Measurements from ENCODE around the gene ABCC6.
"Not testable (repeated sequence)": the region's sequence is repeated elsewhere in the genome, so short reads cannot be mapped to it uniquely, and the experiment has no call there.

Gene ABCC6

DNA sequence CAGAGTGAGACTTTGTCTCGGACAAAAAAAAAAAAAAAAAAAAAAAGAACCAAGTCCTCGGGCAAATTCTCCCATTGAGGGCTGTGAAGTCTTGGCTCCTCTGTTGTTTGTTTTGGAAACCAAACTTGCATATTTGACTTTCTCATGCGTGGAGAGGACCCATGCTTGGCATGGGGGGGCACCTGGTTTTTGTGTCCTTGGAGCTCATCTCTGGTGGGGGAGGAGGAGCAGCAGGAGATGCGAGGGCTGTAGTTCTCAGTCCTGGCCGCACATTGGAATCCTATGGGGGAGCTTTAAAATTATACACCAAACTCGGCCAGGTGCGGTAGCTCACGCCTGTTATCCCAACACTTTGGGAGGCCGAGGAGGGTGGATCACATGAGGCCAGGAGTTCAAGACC lies 74.5 kb downstream of the ABCC6 start:
- no peak overlapping the region for H3K4me3 ChIP-seq (ENCODE audit: low read depth in 1 of 2, low read length in 1 of 2)
- TF ChIP-seq, protein P1, sequence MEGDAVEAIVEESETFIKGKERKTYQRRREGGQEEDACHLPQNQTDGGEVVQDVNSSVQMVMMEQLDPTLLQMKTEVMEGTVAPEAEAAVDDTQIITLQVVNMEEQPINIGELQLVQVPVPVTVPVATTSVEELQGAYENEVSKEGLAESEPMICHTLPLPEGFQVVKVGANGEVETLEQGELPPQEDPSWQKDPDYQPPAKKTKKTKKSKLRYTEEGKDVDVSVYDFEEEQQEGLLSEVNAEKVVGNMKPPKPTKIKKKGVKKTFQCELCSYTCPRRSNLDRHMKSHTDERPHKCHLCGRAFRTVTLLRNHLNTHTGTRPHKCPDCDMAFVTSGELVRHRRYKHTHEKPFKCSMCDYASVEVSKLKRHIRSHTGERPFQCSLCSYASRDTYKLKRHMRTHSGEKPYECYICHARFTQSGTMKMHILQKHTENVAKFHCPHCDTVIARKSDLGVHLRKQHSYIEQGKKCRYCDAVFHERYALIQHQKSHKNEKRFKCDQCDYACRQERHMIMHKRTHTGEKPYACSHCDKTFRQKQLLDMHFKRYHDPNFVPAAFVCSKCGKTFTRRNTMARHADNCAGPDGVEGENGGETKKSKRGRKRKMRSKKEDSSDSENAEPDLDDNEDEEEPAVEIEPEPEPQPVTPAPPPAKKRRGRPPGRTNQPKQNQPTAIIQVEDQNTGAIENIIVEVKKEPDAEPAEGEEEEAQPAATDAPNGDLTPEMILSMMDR (IDR thresholded peaks at IDR 0.05), result no peak

DNA sequence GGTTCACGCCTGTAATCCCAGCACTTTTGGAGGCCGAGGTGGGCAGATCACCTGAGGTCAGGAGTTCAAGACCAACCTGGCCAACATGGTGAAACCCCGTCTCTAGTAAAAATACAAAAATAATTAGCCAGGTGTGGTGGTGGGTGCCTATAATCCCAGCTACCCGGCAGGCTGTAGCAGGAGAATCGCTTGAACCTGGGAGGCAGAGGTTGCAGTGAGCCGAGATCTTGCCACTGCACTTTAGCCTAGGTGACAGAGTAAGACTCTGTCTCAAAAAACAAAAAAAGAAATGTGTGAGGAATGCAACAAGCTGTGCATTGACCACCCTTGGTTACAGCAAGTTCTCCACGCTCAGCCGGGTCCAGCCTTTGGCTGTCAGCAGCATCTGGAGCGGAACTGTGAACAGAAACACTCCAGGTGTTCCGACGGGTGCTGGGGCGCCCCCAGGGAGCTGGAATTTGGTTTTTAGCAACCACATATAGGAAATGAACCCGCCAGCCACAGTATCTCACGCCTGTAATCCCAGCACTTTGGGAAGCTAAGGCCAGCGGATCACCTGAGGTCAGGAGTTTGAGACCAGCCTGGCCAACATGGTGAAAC lies 75.2 kb downstream of the ABCC6 start:
- not testable (repeated sequence) for H3K4me3 ChIP-seq (ENCODE audit: low read depth in 1 of 2, low read length in 1 of 2); H3K4me1 ChIP-seq (ENCODE audit: control insufficient read depth in 1 of 2, insufficient read depth in 1 of 2, low read depth in 1 of 2, low read length in 1 of 2); H3K27ac ChIP-seq; H3K9me3 ChIP-seq; H3K27me3 ChIP-seq
- peaks cover 41% of the 10 kb centered on the region for H3K36me3 ChIP-seq

More for the DNA sequence above, 74.5 kb downstream of the ABCC6 start:
- no peaks in the 10 kb centered on the region for H3K9me3 ChIP-seq
- H3K27ac ChIP-seq, result no peak overlapping the region
- H3K27me3 ChIP-seq, result no peaks in the 10 kb centered on the region
- peaks cover 38% of the 10 kb centered on the region for H3K36me3 ChIP-seq
- H3K4me1 ChIP-seq (ENCODE audit: control insufficient read depth in 1 of 2, insufficient read depth in 1 of 2, low read depth in 1 of 2, low read length in 1 of 2), result no peaks in the 10 kb centered on the region

DNA sequence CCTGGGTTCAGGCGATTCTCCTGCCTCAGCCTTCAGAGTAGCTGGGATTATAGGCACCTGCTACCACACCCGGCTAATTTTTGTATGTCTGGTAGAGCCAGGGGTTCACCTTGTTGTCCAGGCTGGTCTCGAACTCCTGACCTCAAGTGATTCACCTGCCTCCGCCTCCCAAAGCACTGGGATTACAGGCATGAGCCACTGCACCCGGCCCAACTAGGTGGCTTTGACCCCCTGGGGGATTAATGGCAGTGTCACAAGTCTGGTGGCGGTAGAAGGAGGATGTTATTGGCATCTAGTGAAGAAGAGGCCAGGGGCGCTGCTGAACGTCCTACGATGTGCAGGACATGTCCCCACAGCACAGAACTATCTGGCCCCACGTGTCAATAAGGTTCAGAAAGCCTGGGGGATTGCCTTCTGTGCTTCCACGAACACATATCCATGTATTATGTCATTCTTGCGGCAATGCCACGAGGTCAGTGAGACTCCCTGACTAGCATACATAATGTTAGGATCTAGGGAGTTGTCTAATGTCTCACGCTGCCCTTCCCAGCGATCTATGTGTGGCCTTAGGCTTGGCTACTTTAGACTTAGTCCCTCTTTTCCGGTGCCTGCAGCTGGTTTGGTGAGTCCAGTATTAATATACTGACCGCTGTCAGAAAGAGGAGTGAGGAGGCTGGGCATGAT lies 75.8 kb downstream of the ABCC6 start:
- Histone ChIP-seq H3K36me3 (peaks cover 44% of the 10 kb centered on the region), H3K27me3 (no peaks in the 10 kb centered on the region), H3K27ac (no peak overlapping the region), H3K4me1 (ENCODE audit: control insufficient read depth in 1 of 2, insufficient read depth in 1 of 2, low read depth in 1 of 2, low read length in 1 of 2) (no peaks in the 10 kb centered on the region), H3K9me3 (no peaks in the 10 kb centered on the region), H3K4me3 (ENCODE audit: low read depth in 1 of 2, low read length in 1 of 2) (no peak overlapping the region)
- TF ChIP-seq, protein P1 (IDR thresholded peaks at IDR 0.05), result no peak

DNA sequence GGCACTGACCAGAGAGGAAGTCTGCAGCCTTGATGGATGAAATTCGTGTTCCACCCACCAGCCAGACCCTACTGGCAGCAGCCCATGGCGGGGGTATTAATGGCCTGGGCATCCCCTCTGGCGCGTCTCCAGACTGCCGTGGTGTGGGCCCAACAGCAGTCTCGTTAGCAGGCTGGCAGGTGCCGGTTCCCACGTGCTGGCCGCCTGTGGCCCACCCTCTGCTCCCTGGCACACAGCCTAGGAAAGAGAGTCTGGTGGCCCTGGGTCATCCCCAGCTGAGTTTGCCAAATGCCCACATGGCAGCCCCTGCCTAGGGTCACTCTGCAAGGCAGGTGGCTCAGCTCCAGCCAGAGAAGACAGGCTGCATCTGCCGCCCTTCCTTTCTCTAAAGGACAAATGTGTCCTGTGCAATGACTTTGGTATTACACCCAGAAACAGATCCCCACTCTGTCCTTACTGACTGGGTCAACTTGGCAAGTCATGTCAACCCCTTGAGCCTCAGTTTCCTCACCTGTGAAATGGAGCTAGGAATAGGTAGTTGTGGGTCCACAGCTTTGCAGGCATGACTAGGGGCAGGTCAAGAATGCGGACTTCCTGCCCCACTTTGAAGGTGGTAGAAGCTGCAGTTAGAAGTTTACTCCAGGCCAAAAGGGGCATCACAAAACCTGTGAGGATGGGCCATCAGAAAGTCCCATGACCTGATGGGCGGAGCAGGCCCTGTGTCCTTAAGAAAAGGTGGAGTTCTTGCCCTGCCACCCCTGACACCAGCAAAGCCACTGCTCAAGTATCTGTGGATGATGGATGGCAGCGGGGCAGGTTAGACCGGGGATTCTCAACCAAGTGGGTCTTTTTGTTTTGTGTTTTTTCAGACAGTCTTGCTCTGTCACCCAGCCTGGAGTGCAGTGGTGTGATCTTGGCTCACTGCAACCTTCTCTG lies 76.6 kb downstream of the ABCC6 start:
- no peak overlapping the region for H3K27ac ChIP-seq
- peaks cover 52% of the 10 kb centered on the region for H3K36me3 ChIP-seq
- TF ChIP-seq, protein P1 (IDR thresholded peaks at IDR 0.05), result no peak
- H3K4me3 ChIP-seq (ENCODE audit: low read depth in 1 of 2, low read length in 1 of 2), result no peak overlapping the region
- no peaks in the 10 kb centered on the region for H3K9me3 ChIP-seq
- no peaks in the 10 kb centered on the region for H3K4me1 ChIP-seq (ENCODE audit: control insufficient read depth in 1 of 2, insufficient read depth in 1 of 2, low read depth in 1 of 2, low read length in 1 of 2)
- no peaks in the 10 kb centered on the region for H3K27me3 ChIP-seq

DNA sequence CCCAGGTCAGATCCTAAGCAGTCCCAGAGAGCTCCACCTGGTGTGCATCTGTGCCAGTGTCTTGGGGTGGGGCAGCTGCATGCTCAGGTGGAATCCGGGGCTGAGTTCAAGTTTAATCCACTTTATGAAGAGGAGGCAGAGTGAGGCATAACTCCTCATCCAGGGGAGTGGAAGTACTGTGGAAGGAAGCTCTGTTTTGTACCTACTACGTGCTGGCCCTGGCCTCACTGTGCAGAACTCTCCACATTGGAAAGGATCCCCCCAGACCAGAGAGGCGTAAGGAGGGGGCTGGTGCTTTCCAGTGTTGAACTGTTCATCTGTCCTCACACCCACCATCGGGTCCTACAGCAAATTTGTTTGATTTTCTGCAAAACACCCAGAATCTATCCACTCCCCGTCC lies 78.0 kb downstream of the ABCC6 start:
- Histone ChIP-seq H3K4me1 (ENCODE audit: control insufficient read depth in 1 of 2, insufficient read depth in 1 of 2, low read depth in 1 of 2, low read length in 1 of 2) (no peaks in the 10 kb centered on the region), H3K27me3 (no peaks in the 10 kb centered on the region), H3K9me3 (no peaks in the 10 kb centered on the region), H3K4me3 (ENCODE audit: low read depth in 1 of 2, low read length in 1 of 2) (no peak overlapping the region), H3K27ac (no peak overlapping the region), H3K36me3 (peaks cover 61% of the 10 kb centered on the region)
- TF ChIP-seq, protein P1 (IDR thresholded peaks at IDR 0.05), result no peak
